ENCODE measurements around the gene PRM3. TPM values are rescaled to one million over a fixed set of nuclear protein-coding genes. Genes with fewer than 3 reads are reported as not detected.

Gene PRM3
- total and polyA plus RNA-seq, 12 donors: not detected

GRCh38 chr16:11314309-11314894 lies 41.0 kb upstream of the PRM3 start:
- H3K36me3 ChIP-seq (replicated peaks in 1 of 2): no peaks in the 10 kb centered on the region
- no peak overlapping the region for H3K27ac ChIP-seq
- DNase-seq: no peak
- no peak for TF ChIP-seq POLR2A (IDR thresholded peaks at IDR 0.05)
- no peak for TF ChIP-seq CTCF (IDR thresholded peaks at IDR 0.05)
- H3K27me3 ChIP-seq: no peaks in the 10 kb centered on the region
- no peak overlapping the region for H3K4me3 ChIP-seq
- WGBS, 4 donors: 93 to 100% (median 95%) methylated on average over 7 to 8 of the region's 8 CpGs
- no peaks in the 10 kb centered on the region for H3K9me3 ChIP-seq (replicated peaks in 1 of 3)
- intact Hi-C loops (cut with DNase I): no loop called here
- peaks cover 0 to 6% of the 10 kb centered on the region in 2 donors for H3K4me1 ChIP-seq (replicated peaks in 1 of 2)

- intact Hi-C loops (cut with DNase I): no loop called here
- Histone ChIP-seq H3K4me3 (no peak overlapping the region), H3K36me3 (replicated peaks in 1 of 2) (no peaks in the 10 kb centered on the region), H3K27me3 (no peaks in the 10 kb centered on the region), H3K27ac (no peak overlapping the region), H3K9me3 (replicated peaks in 1 of 3) (no peaks in the 10 kb centered on the region), H3K4me1 (replicated peaks in 1 of 2) (peaks cover 0 to 6% of the 10 kb centered on the region in 2 donors)
- no peak for TF ChIP-seq CTCF (IDR thresholded peaks at IDR 0.05)
- no peak for TF ChIP-seq POLR2A (IDR thresholded peaks at IDR 0.05)
- DNase-seq: no peak
- 90 to 96% (median 95%) methylated on average over 9 of the region's 9 CpGs for WGBS, 4 donors
Measured at GRCh38 chr16:11313493-11314308, 40.3 kb upstream of the PRM3 start.

- 59 to 67% (median 65%) methylated on average over 6 to 8 of the region's 8 CpGs for WGBS, 4 donors
- Histone ChIP-seq H3K36me3 (replicated peaks in 1 of 2) (no peaks in the 10 kb centered on the region), H3K27me3 (no peaks in the 10 kb centered on the region), H3K9me3 (replicated peaks in 1 of 3) (no peaks in the 10 kb centered on the region), H3K4me1 (replicated peaks in 1 of 2) (peaks cover 0 to 6% of the 10 kb centered on the region in 2 donors), H3K4me3 (no peak overlapping the region), H3K27ac (no peak overlapping the region)
- no peak for DNase-seq
- no peak for TF ChIP-seq CTCF (IDR thresholded peaks at IDR 0.05)
- no peak for TF ChIP-seq POLR2A (IDR thresholded peaks at IDR 0.05)
- intact Hi-C loops (cut with DNase I): no loop called here
Measured at GRCh38 chr16:11312718-11313492, 39.5 kb upstream of the PRM3 start.

- no peak overlapping the region for H3K4me3 ChIP-seq
- H3K27ac ChIP-seq: no peak overlapping the region
- no peak for DNase-seq
- 57 to 70% (median 66%) methylated on average over 10 of the region's 10 CpGs for WGBS, 4 donors
- intact Hi-C loops (cut with DNase I): no loop called here
- H3K27me3 ChIP-seq: no peaks in the 10 kb centered on the region
- H3K9me3 ChIP-seq (replicated peaks in 1 of 3): no peaks in the 10 kb centered on the region
- no peaks in the 10 kb centered on the region for H3K36me3 ChIP-seq (replicated peaks in 1 of 2)
- no peak for TF ChIP-seq POLR2A (IDR thresholded peaks at IDR 0.05)
- H3K4me1 ChIP-seq (replicated peaks in 1 of 2): peaks cover 0 to 6% of the 10 kb centered on the region in 2 donors
Measured at GRCh38 chr16:11310997-11311561, 37.6 kb upstream of the PRM3 start.

All from adrenal gland (tissue), 12 donors.